ENCODE measurements around the gene ALPI. TPM values are rescaled to one million over a fixed set of nuclear protein-coding genes. Genes with fewer than 3 reads are reported as not detected.

ALPI gene
- total RNA-seq, 1 donor, result not detected

GRCh38 chr2:232410238-232410900, 45.6 kb upstream of the ALPI start:
- Histone ChIP-seq H3K36me3 (ENCODE audit: insufficient read depth, low read length) (no peaks in the 10 kb centered on the region), H3K4me1 (ENCODE audit: insufficient read depth, low read length) (no peaks in the 10 kb centered on the region), H3K27ac (ENCODE audit: low read depth, low read length) (no peak overlapping the region), H2AFZ (ENCODE audit: low read length) (no peak overlapping the region), H3K4me3 (ENCODE audit: insufficient read depth, low read length) (no peak overlapping the region), H3K27me3 (ENCODE audit: insufficient read depth, low read length) (peaks cover 18% of the 10 kb centered on the region), H3K4me2 (ENCODE audit: insufficient read depth, low read length) (no peak overlapping the region), H4K20me1 (ENCODE audit: insufficient read depth, low read length) (no peaks in the 10 kb centered on the region), H3K79me2 (ENCODE audit: insufficient read depth, low read length) (no peaks in the 10 kb centered on the region), H3K9me3 (ENCODE audit: low read depth, low read length) (no peaks in the 10 kb centered on the region)
- DNase-seq (ENCODE audit: insufficient read length, low spot score, missing footprints), result peak; percentile 80
- no peak for TF ChIP-seq CTCF (IDR thresholded peaks at IDR 0.05; ENCODE audit: extremely low read depth, low read depth, low read length)

- H3K36me3 ChIP-seq (ENCODE audit: insufficient read depth, low read length), result no peaks in the 10 kb centered on the region
- H3K27ac ChIP-seq (ENCODE audit: low read depth, low read length), result no peak overlapping the region
- H3K27me3 ChIP-seq (ENCODE audit: insufficient read depth, low read length), result peaks cover 18% of the 10 kb centered on the region
- no peaks in the 10 kb centered on the region for H3K9me3 ChIP-seq (ENCODE audit: low read depth, low read length)
- no peaks in the 10 kb centered on the region for H3K4me1 ChIP-seq (ENCODE audit: insufficient read depth, low read length)
- no peak overlapping the region for H3K4me3 ChIP-seq (ENCODE audit: insufficient read depth, low read length)
- no peaks in the 10 kb centered on the region for H3K79me2 ChIP-seq (ENCODE audit: insufficient read depth, low read length)
- no peak for TF ChIP-seq CTCF (IDR thresholded peaks at IDR 0.05; ENCODE audit: extremely low read depth, low read depth, low read length)
- no peak for DNase-seq (ENCODE audit: insufficient read length, low spot score, missing footprints)
- H4K20me1 ChIP-seq (ENCODE audit: insufficient read depth, low read length), result no peaks in the 10 kb centered on the region
- no peak overlapping the region for H3K4me2 ChIP-seq (ENCODE audit: insufficient read depth, low read length)
- no peak overlapping the region for H2AFZ ChIP-seq (ENCODE audit: low read length)
These were observed 43.9 kb upstream of the ALPI start for GRCh38 chr2:232411901-232412629.

GRCh38 chr2:232412986-232413385, 43.0 kb upstream of the ALPI start:
- H3K4me1 ChIP-seq (ENCODE audit: insufficient read depth, low read length), result no peaks in the 10 kb centered on the region
- H3K4me2 ChIP-seq (ENCODE audit: insufficient read depth, low read length), result no peak overlapping the region
- H3K4me3 ChIP-seq (ENCODE audit: insufficient read depth, low read length), result no peak overlapping the region
- no peak overlapping the region for H2AFZ ChIP-seq (ENCODE audit: low read length)
- TF ChIP-seq CTCF (IDR thresholded peaks at IDR 0.05; ENCODE audit: extremely low read depth, low read depth, low read length), result no peak
- no peaks in the 10 kb centered on the region for H3K79me2 ChIP-seq (ENCODE audit: insufficient read depth, low read length)
- H3K27me3 ChIP-seq (ENCODE audit: insufficient read depth, low read length), result peaks cover 24% of the 10 kb centered on the region
- H3K9me3 ChIP-seq (ENCODE audit: low read depth, low read length), result no peaks in the 10 kb centered on the region
- no peaks in the 10 kb centered on the region for H3K36me3 ChIP-seq (ENCODE audit: insufficient read depth, low read length)
- no peak for DNase-seq (ENCODE audit: insufficient read length, low spot score, missing footprints)
- no peaks in the 10 kb centered on the region for H4K20me1 ChIP-seq (ENCODE audit: insufficient read depth, low read length)
- no peak overlapping the region for H3K27ac ChIP-seq (ENCODE audit: low read depth, low read length)

GRCh38 chr2:232415138-232415690, 40.7 kb upstream of the ALPI start:
- Histone ChIP-seq H4K20me1 (ENCODE audit: insufficient read depth, low read length) (no peaks in the 10 kb centered on the region), H3K9me3 (ENCODE audit: low read depth, low read length) (no peaks in the 10 kb centered on the region), H3K4me1 (ENCODE audit: insufficient read depth, low read length) (no peaks in the 10 kb centered on the region), H3K27ac (ENCODE audit: low read depth, low read length) (no peak overlapping the region), H3K36me3 (ENCODE audit: insufficient read depth, low read length) (no peaks in the 10 kb centered on the region), H3K27me3 (ENCODE audit: insufficient read depth, low read length) (peaks cover 46% of the 10 kb centered on the region), H3K4me3 (ENCODE audit: insufficient read depth, low read length) (no peak overlapping the region), H2AFZ (ENCODE audit: low read length) (no peak overlapping the region), H3K4me2 (ENCODE audit: insufficient read depth, low read length) (no peak overlapping the region), H3K79me2 (ENCODE audit: insufficient read depth, low read length) (no peaks in the 10 kb centered on the region)
- TF ChIP-seq CTCF (IDR thresholded peaks at IDR 0.05; ENCODE audit: extremely low read depth, low read depth, low read length), result no peak
- DNase-seq (ENCODE audit: insufficient read length, low spot score, missing footprints), result no peak
